SK-N-SH (cell line): Measurements from ENCODE around the gene RPL39.
"Not testable (repeated sequence)": the region's sequence is repeated elsewhere in the genome, so short reads cannot be mapped to it uniquely, and the experiment has no call there.

Experiments
- EZH2phosphoT487 ChIP-seq: fragments of 200-600 bp; sonication (generic); IDR thresholded peaks from 2 replicates; pipeline ENCODE4 v1.6.1; 2017; ENCODE audit warnings: low read depth, mixed run types, mild to moderate bottlenecking, antibody characterized with exemption, moderate library complexity, borderline replicate concordance
- GABPA ChIP-seq: IDR thresholded peaks from 2 replicates; pipeline ENCODE4 v1.4.0; 2012; ENCODE audit warnings: low read depth, mild to moderate bottlenecking
- JUND ChIP-seq: IDR thresholded peaks from 2 replicates; pipeline ENCODE4 v1.4.0; 2012
- MXI1 ChIP-seq: IDR thresholded peaks from 2 replicates; pipeline ENCODE4 v1.6.1; 2012; ENCODE audit warnings: mild to moderate bottlenecking, low read depth, low read length, improper control_type of control experiment
- NFIC ChIP-seq: IDR thresholded peaks from 2 replicates; pipeline ENCODE4 v1.4.0; 2012; ENCODE audit warnings: borderline replicate concordance
- NRF1 ChIP-seq: IDR thresholded peaks from 2 replicates; pipeline ENCODE4 v1.6.1; 2012; ENCODE audit warnings: low read depth, mild to moderate bottlenecking, low read length
- TAF1 ChIP-seq: IDR thresholded peaks from 2 replicates; pipeline ENCODE4 v1.6.1; 2012; ENCODE audit warnings: low read depth, mild to moderate bottlenecking, low read length, moderate library complexity, borderline replicate concordance
- TF ChIP-seq, protein P1 (sequence below): fragments of 200-600 bp; sonication (generic); IDR thresholded peaks from 2 replicates; pipeline ENCODE4 v1.6.1; 2017; ENCODE audit warnings: antibody characterized with exemption, mild to moderate bottlenecking, moderate library complexity
- TF ChIP-seq, protein P2 (sequence below): fragments of 150-350 bp; IDR thresholded peaks from 2 replicates; pipeline ENCODE4 v1.6.1; 2017; ENCODE audit warnings: antibody characterized with exemption, low read length, low read depth, borderline replicate concordance

DNA sequence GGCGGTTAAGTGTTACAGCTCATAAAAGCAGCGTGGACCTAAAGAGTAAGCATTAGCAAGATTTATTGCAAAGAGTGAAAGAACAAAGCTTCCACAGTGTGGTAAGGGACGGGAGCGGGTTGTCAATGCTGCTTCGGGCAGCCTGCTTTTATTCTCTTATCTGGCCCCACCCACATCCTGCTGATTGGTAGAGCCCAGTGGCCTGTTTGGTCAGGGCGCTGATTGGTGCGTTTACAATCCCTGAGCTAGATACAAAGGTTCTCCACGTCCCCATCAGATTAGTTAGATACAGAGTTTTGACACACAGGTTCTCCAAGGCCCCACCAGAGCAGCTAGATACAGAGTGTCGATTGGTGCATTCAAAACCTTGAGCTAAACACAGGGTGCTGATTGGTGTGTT, 41.3 kb downstream of the RPL39 start:
- TF ChIP-seq, protein P1, sequence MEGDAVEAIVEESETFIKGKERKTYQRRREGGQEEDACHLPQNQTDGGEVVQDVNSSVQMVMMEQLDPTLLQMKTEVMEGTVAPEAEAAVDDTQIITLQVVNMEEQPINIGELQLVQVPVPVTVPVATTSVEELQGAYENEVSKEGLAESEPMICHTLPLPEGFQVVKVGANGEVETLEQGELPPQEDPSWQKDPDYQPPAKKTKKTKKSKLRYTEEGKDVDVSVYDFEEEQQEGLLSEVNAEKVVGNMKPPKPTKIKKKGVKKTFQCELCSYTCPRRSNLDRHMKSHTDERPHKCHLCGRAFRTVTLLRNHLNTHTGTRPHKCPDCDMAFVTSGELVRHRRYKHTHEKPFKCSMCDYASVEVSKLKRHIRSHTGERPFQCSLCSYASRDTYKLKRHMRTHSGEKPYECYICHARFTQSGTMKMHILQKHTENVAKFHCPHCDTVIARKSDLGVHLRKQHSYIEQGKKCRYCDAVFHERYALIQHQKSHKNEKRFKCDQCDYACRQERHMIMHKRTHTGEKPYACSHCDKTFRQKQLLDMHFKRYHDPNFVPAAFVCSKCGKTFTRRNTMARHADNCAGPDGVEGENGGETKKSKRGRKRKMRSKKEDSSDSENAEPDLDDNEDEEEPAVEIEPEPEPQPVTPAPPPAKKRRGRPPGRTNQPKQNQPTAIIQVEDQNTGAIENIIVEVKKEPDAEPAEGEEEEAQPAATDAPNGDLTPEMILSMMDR, result not testable (repeated sequence)
- TF ChIP-seq GABPA, JUND, NRF1, EZH2phosphoT487, TAF1, NFIC, MXI1: not testable (repeated sequence)
- TF ChIP-seq, protein P2, sequence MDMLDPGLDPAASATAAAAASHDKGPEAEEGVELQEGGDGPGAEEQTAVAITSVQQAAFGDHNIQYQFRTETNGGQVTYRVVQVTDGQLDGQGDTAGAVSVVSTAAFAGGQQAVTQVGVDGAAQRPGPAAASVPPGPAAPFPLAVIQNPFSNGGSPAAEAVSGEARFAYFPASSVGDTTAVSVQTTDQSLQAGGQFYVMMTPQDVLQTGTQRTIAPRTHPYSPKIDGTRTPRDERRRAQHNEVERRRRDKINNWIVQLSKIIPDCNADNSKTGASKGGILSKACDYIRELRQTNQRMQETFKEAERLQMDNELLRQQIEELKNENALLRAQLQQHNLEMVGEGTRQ, result not testable (repeated sequence)
